IPS-NIHi11 (cell line): Measurements from ENCODE around the gene PLCB4.
"Not testable (repeated sequence)": the region's sequence is repeated elsewhere in the genome, so short reads cannot be mapped to it uniquely, and the experiment has no call there.

Source experiments
- DNase-seq: peaks from one replicate; pipeline ENCODE4 v3.0.0; 2012; ENCODE audit warnings: mixed read lengths, low spot score

The PLCB4 gene

DNA sequence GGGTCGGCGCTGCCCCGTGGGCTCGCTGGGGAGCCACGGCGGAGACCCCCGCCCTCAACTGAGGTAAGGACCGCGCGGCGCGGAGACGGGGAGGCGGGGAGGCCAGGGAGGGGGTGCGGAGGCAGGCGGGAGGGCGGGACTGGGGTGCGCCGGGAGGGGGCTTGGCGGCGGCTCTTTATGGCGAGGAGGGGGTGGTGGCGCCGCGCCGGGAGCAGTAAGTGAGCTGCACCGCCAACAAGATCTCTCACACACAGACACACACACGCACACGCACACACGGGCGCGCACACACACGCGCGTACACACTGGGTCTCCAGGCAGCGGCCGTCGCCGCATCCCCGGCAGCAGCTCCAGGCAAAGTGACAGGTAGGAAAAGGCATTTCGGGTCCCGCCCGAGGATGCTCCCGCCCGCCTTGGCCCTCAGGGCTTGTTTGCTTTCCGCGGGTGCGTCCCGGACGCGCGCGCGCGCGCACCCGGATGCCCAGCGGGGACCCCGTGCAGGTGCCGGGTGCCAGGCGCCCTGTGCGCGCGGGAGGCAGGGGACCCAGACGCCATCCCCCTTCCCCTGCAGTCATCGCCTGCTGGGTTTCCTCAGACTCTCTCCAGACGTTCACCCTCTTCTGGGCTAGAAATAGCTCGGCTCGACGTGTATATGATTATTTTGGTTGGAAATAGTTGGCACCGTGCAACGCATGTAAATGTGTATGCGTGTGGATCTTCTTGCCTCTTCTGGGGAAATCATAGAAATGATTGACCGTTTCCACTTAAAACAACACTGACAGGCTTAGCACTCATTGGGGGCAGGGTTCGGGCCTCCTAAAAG, at the start of gene PLCB4:
TSS of gene PLCB4 (plus strand) at position 247 of the 823 bp plus-strand sequence. CDS start 238,728 bp downstream, outside the sequence.
- peak; percentile 65 for DNase-seq

- no peak for DNase-seq
Measured at GRCh38 chr20:9019833-9020232, 49.1 kb upstream of the PLCB4 start.

DNA sequence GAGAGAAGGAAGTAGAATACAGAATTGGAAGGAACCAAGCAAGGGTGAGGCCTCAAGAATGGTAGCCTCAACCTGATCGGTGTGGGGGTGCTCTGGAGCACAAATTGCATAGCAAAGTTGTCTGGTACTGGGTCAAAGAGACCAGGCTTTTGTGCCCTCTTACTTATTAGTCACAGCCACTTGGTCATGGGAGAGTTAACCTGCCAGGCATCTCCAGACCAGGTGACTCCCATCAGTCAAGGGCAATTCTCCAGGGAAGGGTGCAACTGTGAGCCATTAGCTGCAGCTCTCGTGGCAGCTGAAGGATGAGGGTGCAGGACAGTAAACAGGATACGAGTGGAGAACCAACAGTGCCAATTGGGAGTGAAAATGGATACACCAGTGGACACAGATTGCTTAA, 47.7 kb upstream of the PLCB4 start:
- no peak for DNase-seq

DNA sequence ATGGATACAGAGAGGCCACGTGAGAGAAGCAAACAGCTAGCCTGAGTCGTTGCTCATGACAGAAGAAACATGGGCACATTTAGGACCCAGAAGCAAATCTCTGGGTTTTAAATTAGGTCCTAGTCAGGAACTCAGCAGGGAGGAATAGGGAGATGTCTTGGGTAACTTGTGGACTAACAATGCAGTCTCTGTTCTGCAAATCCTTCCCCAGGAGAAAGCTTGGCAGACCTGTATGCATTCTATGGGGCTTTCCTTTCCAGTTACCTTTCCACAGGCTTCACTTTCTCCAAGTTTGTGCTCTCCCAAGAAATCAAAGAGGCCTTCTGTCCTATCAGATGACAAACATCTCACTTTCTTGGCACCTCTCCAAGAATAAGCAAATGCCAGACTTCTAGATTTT, 47.2 kb upstream of the PLCB4 start:
- DNase-seq: peak; percentile 53

DNA sequence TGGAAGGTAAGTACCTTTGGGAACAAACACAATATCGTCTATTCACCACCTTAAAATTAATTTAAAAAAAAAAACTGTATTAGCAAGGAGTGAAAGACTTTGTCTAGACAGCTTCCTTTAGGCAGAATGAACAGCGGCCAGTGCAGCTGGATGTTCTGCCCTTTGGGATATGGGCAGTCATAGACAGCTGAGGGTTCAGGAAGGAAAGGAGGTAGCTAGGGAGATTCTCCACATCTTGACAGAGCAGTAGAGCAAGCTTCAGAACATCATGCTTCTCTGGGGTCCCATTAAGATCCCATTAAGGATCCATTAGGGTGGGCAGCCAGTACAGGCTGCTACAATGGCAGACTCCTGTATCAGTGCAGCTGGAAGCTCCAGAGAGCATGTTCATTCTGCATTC, 46.5 kb upstream of the PLCB4 start:
- no peak for DNase-seq

GRCh38 chr20:9024606-9025005, 44.3 kb upstream of the PLCB4 start:
- DNase-seq: no peak

DNA sequence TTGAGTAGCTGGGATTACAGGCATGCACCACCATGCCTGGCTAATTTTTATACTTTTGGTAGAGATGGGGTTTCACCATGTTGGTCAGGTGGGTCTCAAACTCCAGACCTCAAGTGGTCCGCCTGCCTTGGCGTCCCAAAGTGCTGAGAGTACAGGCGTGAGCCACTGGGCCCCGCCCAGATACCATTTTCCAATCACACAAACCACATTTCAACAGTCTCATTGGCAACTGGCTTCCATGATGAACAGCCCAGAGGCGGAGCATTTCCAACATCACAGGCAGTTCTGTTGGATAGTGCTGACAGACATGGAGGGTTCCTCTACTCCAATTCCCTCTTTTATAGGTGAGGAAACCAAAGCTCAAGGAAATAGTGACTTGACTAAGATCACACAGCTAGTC, 43.9 kb upstream of the PLCB4 start:
- no peak for DNase-seq

GRCh38 chr20:9025643-9026042, 43.2 kb upstream of the PLCB4 start:
- DNase-seq: no peak

- DNase-seq: no peak
Measured at GRCh38 chr20:9027626-9028025, 41.3 kb upstream of the PLCB4 start.

DNA sequence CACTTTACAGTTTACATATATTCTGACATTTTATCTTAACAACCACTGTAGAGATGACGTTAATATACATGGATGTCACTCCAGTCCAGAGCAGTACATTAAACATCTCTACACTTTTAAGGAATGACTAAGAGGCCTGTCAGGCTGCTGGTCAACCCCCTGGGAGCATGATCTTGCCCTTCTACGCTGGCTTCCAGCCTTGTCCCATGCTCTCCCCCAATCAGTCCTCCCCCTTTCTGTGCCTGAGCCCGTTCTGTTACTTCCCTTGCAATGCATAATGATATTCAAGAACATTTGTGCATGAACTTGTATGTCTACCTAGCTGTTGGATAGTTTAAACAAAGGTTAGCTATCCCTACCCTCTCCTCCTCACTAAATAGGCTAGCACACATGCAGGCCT, 40.5 kb upstream of the PLCB4 start:
- DNase-seq: no peak

- DNase-seq: no peak
Measured at GRCh38 chr20:9031991-9032390, 36.9 kb upstream of the PLCB4 start.

- DNase-seq: no peak
Measured at GRCh38 chr20:9032758-9033157, 36.1 kb upstream of the PLCB4 start.

DNA sequence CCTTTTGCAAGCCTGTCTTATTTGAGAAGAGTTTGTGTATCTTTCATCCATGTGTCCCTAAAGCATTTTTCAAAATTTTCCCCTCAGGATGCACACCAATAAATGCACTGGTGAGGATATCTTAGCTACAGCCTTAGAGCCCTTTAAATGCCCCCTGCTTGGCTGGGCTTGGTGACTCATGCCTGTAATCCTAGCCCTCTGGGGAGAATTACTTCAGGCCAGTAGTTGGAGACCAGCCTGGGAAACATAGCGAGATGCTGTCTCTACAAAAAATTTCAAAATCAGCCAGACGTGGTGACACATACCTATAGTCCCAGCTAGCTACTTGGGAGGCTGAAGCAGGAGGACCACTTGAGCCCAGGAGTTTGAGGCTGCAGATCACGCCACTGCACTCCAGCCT, 33.8 kb upstream of the PLCB4 start:
- no peak for DNase-seq

DNA sequence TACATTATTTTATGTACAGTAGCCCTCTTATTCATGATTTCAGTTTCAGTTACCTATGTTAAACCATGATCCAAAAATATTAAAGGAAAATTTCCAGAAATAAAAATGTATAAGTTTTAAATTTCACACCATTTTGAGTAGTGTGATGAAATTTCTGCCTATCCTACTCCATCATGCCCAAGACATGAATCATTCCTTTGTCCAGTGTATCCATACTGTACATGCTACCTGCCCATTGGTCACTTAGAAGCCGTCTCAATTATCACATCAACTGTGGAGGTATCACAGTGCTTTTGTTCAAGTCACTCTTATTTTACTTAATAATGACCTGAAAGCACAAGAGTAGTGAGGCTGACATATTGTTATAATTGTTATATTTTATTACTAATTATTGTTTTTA, 32.3 kb upstream of the PLCB4 start:
- DNase-seq: no peak

- DNase-seq: no peak
Measured at GRCh38 chr20:9038791-9039535, 29.9 kb upstream of the PLCB4 start.

DNA sequence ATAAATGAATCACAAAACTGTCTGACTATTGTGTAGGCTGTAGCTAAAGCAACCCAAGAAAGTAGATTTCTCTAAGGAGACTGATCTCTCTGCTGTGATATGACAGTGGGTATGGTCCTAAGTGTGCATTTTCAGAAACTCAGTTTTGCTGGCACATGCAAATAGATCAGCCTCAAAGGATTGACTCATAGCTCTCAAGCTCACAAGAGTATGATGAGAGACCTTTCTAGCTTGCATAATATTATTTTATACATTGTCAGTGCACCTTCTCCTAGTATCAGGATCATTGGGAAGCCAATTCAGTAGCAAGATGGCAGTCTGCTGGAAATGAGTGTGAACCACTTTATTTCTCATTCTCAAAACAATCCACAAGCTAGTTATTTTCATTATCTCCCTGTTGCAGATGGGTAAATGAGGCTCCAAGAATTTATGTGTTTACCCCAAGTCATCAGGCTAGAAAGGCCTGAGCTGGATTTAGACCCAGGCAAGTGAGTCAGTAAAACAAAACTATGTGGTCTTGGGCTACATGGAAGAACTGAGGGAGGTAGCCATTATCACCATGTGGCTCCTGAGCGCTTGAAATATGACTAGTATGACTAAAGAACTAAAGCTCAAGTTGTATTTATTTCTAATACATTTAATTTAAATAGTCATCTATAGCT, 27.9 kb upstream of the PLCB4 start:
- no peak for DNase-seq

DNA sequence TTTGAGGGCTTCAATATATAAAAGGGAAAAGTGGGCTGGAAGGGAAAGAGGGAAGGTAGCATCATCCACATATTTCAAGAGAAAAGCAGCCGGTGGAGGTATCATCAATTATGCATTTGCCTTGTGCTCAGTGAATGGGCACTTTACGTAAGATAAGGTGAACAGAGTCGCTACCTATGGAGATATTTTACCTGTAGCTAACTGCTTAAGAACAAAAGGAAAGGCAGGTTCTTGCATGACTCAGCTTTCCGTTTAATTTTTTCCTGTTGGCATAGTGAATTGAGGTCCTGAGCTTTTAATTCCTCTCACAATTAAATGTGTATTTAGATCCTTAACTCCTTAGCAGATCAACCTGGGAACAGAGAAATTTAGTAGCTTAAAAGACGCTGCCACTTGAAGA, 25.5 kb upstream of the PLCB4 start:
- DNase-seq: no peak

DNA sequence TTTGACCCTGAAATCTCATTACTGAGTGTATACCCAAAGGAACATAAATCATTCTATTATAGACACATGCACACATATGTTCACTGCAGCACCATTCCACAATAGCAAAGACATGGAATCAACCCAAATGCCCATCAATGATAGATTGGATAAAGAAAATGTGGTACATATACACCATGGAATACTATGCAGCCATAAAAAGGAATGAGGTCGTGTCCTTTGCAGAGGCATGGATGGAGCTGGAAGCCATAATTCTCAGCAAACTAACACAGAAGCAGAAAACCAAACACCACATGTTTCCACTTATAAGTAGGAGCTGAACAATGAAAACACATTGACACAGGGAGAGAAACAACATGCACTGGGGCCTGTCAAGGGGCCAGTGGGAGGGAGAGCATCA, 21.0 kb upstream of the PLCB4 start:
- DNase-seq: not testable (repeated sequence)

DNA sequence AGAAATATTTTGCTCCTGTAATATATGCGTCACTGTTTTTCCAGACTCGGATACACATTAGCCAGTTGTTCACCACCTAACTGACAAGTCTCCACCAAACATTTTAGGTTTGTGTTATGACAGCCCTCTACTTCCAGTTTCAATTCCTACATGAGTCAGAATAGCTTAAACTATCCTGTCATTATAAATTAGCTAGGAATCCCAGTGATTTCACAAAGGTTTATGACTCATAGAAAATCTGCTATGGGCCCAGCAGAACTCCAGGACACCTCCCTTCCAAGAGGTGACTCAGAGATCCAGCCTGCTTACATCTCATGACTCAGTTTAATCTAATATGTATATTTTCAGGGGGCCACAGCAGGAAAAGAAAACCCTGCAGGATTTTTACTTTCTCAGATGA, 17.4 kb upstream of the PLCB4 start:
- DNase-seq: no peak

GRCh38 chr20:9052136-9052535, 16.8 kb upstream of the PLCB4 start:
- no peak for DNase-seq

DNA sequence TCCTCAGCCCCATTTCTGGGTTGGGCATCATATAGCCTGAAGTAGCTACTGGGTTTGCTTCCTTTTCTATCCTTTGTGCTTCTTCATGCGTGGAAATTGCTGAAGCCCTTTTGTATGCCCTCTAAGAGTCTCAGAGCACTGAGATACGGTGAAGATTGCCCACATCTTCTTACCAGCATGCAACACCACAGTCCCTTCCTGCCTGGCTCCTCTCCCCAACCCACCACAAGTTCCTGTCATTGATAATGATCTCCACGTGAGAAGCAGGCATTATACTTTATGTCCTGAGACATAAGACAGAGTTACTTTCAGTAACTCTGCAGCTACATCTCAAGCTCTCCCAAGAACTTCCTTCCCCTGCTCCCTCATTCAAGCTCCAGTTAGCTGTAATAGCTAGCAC, 15.8 kb upstream of the PLCB4 start:
- no peak for DNase-seq

GRCh38 chr20:9054176-9054575, 14.7 kb upstream of the PLCB4 start:
- DNase-seq: no peak

GRCh38 chr20:9059931-9060330, 9.0 kb upstream of the PLCB4 start:
- no peak for DNase-seq
